Measurements from ENCODE around the gene CREB3. TPM values are rescaled to one million over a fixed set of nuclear protein-coding genes. Genes with fewer than 3 reads are reported as not detected.

Gene CREB3
- total RNA-seq, 1 experiment from 2014 or later, result 22.4 TPM

DNA sequence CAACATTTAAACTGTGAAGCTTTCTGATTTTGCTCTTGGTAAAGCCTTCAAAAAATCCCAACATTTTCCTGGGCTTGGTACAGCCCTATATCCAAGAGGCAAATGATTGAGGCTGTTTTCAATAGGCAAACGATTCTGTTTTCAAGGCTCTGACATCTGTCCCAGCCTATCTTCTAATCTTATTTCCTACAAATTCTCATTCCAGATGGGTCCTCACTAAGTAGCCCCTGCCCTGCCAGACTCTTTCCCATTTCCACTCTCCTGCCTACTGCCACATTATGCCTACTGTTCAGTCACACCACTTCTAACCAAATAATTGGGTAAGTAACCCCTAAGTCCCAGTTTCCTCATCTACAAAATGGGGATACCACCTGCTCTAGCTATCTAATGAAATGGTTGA lies 13.1 kb downstream of the CREB3 start:
- DNase-seq (ENCODE audit: extremely low read depth, low read depth), result no peak

DNA sequence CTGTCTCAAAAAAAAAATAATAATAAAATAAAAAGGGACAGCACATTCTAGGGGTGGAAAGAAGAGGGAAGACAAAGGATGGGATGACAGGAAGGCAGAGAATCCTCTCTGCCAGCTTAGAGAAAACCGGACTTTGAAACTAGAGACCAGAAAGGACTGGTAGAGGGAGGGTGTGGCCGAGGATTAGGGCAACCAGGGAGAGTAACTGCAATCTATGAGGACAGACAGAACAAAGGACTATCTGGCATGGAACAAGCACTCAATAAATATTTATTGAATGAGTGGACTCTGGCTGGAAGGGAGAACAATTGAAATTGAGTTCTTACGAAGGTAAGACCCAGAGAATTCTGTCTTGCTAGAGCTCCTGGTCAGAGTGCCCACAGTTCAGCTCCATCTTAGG lies 14.1 kb downstream of the CREB3 start:
- no peak for DNase-seq (ENCODE audit: extremely low read depth, low read depth)

DNA sequence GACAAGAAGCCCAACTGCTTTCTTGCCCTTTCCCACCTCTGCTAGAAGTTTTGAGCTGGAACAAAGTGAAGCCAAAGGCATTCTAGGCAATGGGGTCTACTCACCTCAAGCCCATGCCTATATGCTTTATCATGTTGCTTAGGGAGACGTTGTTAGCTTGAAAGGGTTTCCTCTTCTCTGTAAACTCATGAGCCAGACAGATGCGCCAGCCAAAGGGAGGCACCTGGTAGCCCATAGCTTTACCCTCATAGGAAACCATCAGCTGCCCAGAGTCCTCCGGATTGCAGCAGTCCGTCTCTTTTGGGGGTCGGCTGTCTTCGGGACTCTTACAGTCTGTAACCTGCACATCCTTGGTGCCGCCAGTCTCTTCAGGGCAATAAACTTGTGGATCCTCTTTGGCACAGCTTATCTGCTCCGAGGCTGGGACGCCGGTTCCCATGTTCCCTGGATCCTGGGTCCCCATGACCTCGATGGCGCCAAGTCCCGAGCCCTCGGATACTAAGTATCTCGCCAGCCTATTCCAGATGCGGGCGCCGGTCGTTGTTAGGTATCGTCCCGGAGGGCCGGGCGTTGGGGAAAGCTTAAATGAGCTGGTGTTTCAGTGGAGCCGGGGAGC lies 15.9 kb downstream of the CREB3 start:
- no peak for DNase-seq (ENCODE audit: extremely low read depth, low read depth)

DNA sequence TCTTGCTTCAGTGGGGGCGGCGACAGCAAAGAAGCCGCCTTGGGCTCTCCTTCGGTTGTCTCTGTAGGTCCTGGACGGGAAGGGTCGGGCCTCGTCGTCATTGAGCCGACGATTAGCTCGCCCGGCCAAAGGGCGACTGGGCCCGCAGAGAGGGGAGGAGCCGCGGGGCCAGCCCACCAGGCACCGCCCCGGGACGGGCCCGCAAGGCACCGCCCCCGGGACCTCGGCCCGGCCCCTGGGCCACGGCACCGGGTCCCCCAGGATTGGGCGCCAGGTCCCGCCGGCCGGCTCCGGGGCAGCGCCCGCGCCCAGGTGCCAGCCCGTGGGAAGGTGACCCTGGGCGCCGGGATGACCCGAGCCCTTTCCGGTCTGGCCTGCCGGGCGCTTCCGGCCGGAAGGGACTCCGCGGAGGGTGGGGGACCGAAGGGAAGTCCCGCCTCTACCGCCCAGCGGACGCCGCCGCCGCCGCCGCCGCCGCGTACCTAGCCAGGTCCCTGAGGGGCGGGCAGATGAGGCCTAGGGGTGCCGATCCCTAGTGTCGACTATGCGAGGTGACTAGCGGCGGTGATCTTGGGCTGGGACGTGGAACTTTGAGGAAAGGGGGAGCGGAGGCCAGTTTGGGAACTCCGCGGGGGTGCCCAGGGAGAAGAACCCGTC lies 16.5 kb downstream of the CREB3 start, which contains the start of the genes GBA2 and RGP1:
Gene GBA2, minus strand, starts transcription at position 371 of the 657 bp plus-strand sequence. CDS start 524 bp downstream, outside the sequence.
Gene RGP1, plus strand, starts transcription at position 430 of the 657 bp plus-strand sequence. CDS start 469 bp downstream, outside the sequence.
- peak; percentile 53 for DNase-seq (ENCODE audit: extremely low read depth, low read depth)

DNA sequence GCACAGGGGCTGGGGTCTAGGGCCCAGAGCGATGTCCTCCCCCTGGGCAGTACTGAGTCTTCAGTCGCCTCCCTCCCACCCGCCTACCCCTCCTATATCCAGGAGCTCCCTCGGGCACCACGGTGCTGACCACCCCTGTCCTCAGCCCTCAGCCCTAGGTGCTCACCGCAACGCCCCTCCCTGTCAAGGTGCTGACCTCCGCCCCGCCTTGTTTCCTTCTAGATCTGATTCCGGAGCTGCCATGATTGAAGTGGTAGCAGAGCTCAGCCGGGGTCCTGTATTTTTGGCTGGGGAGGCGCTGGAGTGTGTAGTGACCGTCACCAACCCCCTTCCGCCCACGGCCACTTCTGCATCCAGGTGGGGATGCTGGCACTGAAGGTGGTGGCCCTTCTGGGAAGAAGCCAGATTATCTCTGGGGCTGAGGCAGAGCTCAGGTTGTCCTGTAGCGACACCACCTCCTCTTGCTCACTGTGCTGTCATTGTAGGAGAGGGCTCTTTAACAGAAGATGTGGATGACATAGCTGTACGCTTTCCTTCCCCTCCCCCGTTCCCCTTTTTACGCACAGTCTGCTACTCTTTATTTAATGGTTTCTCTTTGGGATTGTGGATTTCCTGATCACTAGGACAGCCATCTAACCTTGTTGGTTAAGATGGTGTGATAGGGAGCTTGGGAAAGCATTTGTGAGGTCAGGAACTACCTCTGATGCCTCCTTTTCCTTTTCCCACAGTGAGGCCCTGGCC lies 17.2 kb downstream of the CREB3 start:
- DNase-seq (ENCODE audit: extremely low read depth, low read depth), result no peak

DNA sequence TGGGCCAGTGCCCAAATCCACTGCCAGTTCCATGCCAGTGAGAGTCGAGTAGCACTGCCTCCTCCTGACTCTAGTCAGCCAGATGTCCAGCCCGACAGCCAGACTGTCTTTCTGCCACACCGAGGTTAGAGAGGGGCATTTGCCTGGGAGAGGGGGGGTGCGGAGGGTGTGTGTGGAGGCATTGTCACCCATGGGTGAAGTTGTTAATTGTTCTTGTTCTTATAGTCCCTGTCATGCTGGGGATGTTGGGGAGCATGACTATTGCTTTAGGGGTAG lies 17.7 kb downstream of the CREB3 start:
- DNase-seq (ENCODE audit: extremely low read depth, low read depth), result no peak

DNA sequence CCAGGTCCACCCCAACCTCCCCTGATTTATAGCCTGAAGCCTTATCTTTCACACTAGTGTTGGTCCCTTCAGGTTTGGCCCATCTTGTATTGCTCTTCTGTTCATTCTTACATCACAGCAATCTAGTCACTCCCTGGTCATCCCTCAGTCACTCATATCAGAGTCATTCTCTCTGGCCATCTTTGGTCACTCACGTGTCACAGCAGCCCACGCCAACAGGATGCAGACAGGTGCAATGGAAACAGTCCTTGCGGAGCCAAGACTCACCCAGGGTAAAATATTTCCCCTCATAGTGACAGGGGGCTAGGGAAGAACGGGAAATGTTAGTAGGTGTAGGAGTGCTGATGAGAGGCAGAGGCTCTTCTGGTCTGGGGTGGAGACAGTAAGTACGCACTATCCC lies 21.0 kb downstream of the CREB3 start:
- no peak for DNase-seq (ENCODE audit: extremely low read depth, low read depth)

DNA sequence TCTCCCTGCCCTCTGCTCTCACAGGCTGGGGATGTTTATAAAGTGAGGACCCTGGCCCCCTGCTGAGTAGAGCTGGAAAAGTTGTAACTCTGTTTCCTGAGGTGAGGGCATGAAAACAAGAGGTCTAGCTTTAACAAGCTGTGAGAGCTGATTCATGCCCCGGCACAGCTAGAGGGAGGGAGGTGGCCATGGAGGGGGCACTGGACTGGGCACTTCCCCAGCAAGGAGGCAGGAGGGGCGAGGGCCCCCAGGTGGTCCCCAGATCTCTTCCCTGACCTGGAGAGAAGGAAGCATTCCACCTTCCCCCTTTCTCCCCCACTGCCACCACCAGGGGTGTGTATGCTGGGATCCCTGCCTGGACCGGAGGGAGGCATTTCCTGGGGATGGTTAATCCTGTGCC lies 21.8 kb downstream of the CREB3 start, which contains the start of gene MSMP:
Gene MSMP, minus strand, starts transcription at position 13 of the 400 bp plus-strand sequence. CDS start 147 bp downstream, outside the sequence.
- DNase-seq (ENCODE audit: extremely low read depth, low read depth), result no peak

DNA sequence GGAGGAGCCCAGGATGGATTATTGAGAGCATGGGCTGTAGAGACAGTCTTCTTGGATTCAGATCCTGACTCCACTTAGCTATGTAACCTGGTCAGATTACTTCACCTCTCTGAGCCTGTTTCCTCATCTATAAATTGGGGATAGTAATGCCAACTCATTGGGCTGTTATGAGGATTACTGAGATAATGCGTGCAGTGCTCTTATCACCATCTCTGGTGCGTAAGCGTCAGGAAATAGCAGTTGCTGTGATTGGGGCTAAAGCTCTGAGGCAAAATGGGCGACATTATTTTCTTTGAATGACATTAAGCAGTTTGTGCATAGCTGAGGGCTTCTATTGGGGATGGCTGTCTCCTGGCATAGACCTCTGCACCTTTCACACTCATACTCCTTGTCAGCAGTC lies 22.6 kb downstream of the CREB3 start:
- DNase-seq (ENCODE audit: extremely low read depth, low read depth), result no peak

DNA sequence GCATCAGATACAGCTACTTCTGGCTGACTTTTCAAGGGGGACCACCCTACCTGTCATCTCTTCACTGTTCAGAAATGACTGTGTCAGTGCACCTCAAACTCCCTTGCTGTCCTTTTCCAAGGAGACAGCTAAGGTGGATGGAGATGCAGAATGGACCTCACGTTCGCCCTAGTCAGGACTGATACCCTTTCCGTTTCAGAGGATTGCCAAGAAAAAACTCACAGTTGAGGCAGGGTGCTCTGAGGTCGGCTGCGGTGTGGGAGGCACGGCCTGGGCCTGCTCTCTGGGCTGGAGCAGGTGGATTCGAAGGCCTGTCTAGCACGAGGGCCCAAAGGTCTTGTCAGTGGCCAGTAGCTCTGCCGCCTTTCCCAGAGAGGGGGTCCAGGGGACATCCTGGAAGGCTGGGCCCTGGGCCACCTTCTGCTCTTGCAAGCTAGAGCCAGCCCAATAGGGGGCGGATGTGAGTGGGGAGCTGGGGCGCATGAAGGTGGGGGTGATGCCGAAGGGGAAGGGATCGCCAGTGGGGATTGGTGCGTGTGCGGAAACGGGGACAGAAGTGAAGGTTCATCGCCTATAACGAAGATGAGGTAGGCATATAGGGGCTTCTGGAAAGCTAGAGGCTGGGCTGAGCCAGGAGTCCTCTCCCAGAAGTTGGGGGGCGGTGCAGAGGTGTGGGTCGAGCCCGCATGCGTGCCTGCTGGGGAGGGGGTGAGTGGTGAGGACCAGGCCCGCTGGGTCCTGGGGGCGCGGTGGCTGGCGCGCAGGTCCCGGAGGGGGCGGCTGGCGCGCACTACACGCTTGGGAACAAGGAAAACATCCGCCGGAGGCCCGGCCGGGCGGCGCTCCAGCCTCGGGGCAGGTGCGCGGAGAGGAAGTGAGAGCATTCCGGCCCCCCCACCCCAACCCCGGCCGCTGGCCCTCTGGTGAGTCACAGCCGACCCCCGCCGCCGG lies 24.1 kb downstream of the CREB3 start:
- DNase-seq (ENCODE audit: extremely low read depth, low read depth), result peak; percentile 50

DNA sequence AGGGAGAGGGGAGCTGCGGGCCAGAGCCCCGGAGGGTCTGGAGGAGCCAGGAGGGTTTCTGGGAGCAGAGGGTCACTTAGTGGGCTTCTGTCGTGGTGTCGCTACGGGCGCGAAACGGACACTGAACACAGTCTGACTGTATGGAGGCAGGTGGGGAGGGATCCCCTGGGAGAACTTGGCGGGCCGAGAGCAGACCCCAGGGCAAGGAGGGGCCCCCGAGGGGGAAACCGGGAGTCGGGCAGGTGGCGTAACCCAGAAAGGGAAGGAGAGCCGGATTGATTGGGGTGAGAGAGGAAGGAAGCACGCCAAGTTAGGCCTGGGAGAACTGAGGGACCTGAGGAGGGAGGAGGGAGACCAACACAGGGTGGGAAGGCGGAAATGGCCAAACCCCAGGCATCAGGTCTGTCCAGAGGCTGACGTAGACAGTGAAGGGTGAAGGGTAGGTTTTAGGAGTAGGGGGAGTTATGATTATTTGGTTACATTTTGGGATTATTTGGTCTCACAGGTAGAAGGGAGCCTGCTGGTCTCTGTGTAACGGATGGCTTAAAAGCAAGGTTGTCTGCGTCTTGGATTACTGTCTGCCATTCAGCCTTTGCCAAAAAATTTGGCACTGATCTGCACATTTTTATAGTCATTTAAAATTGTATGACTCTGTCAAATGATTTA lies 24.9 kb downstream of the CREB3 start:
- peak; percentile 26 for DNase-seq (ENCODE audit: extremely low read depth, low read depth)

DNA sequence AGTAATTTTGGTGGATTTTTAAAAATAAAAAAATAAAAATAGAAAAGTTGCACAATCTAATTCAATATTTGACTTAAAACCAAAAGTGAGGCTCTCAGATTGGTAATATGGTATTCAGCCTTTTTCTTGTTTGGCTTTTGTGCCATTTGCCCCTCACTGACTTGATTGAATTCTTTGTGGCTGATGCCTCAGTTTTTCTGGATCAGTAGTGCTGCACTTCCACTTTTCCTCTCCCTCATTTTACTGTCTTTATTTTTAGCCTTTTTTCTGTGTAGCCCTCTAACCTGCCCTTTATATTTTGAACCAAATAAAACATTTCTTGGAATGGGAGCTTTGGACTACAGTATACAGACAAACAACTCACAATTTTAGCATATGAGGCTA lies 25.4 kb downstream of the CREB3 start:
- no peak for DNase-seq (ENCODE audit: extremely low read depth, low read depth)

DNA sequence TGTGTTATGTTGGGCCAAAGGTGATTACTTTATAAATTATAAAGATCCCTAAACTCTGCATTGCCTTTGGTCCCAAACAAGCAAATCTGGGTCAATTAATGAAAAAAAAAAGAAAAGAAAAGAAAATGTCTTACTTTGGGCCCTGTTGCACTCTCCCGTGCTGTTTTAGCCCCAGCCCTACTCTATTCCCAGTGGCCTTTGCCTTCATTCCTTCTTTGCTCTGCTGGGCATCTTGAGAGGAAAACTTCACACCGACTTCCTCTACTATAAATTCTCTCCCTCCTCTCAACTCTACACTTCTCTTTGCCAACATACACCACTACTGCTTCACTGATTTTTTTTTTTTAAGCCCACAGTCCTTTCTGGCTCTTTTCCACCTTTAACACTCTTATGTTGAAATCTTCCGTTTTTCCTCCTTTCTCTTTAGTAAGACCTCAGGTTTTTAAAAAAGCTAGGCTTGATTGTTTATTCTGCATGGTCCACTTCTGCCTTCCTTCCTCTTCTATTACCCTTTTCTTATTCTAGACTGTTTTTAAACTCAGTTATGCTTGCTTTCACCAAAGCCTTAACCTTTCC lies 26.1 kb downstream of the CREB3 start:
- no peak for DNase-seq (ENCODE audit: extremely low read depth, low read depth)

DNA sequence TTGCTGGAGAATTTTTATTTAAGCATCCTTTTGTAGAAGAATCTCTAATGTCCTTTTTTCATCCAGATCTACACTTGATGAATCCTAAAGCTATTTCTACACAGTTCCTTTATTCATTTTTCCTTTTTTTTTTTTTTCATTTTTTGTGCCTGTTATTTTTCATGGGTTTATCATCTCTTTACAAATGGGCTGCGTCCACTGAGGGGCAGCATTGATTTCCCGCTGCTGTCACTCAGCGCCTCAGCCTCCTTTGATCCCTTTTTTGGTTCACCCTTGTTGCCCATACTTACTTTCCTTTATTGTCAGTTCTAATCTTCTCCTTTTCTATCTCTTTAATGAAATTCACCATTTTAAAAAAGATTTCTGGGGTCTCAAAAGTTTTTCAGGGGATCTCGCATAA lies 27.3 kb downstream of the CREB3 start:
- no peak for DNase-seq (ENCODE audit: extremely low read depth, low read depth)

DNA sequence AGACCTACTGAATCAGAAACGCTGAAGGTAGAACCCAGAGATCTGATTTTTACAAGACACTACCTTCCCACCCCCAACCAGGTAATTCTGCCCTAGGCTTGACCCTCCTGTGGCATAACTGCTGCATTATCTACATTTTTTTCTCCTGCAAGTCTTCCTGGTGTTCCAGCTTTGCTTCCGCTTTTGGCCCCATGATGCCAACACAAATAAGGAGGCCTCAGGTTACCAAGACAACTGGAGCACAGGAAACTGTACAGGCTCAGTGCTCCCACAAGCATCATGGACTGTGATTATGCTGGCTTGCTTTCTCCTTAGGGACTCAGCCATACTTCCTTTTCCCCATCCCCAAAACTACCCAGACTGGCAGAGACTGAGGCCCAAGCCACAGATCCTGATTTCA lies 28.2 kb downstream of the CREB3 start:
- DNase-seq (ENCODE audit: extremely low read depth, low read depth), result no peak

DNA sequence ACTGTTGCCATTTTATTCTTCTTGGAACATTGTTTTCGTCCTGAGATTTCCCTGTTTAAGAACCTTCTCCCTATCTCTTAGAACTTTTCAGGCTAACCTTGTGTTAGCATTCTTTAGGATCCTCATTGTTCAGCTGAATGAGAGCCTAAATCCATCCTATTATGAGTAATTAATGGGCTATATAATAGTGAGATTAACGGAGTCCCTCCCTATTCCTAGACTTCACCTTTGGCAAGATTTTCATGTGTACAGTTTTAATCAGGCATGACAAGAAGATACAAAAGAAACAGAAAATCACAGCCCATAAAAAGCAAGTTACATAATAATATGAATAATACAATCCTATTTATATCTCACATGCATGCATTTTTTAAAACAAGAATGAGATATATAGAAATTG lies 30.7 kb downstream of the CREB3 start:
- no peak for DNase-seq (ENCODE audit: extremely low read depth, low read depth)

DNA sequence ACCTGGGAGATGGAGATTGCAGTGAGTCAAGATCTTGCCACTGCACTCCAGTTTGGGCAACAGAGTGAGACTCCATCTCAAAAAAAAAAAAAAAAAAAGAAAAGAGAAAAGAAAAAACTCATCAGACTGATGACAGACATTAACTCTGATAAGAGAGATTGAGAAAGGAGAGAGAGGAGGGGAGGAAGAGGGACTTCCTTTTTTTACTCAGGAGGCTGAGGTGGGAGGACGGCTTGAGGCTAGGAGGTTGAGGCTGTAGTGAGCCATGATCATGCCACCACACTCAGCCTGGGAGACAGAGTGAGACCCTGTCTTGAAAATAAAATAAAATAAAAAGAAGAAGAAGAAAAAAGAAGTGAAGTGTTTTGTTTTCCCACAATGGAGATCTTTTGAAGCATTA lies 31.3 kb downstream of the CREB3 start:
- DNase-seq (ENCODE audit: extremely low read depth, low read depth), result no peak

DNA sequence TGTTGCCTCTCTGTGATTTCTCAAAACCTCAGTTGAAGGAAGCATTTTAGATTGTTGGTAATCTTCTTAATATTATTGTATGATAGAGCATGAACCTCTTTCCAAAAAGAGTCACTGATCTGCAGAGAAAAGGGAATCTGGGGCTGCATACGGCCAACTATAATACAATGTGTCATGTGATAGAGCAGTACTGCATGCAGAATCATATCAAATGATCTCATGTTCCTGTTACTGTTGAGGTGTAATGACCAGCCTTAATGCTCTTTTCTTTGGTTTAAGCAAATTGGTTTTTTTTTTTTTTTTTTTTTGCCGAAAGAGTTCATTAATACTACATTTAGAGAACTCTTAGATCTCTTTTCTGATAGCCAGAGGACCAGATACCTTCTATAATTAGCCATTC lies 34.5 kb downstream of the CREB3 start:
- no peak for DNase-seq (ENCODE audit: extremely low read depth, low read depth)

DNA sequence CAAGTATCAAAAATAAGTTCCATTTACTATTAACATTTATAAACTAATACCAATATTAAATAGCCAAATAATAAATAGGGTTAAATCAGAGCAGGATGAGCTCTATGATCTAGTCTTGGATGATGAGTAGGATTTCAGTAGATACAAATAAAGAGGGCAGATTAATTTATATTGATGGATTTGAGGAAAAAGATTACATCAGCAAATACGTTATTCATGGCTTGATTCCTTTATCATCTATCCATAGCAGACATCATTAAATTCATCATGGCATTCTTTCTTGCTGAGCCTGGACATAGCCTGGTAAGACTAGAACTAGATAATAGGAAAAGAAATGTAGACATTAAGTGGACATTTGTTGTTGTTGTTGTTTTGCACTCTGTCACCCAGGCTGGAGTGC lies 35.0 kb downstream of the CREB3 start:
- DNase-seq (ENCODE audit: extremely low read depth, low read depth), result no peak

DNA sequence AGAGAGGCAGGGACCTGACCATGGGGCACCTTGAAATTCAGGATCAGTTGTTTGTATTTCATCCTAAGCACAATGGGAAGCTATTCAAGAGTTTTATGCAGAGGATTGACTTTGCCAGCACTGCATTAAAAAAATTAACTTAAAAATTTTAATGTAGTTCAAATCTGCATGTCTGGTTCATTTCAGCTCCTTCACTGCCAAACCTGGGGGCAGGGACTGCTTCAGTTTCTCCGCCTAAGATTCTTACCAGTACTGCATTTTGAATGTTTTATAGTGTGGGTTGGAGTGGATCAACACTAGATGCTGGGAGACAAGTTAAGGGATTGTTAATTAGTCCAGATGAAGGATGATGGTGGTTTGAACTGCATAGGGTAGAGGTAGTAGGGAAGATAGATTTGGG lies 37.3 kb downstream of the CREB3 start:
- no peak for DNase-seq (ENCODE audit: extremely low read depth, low read depth)
